SK-N-SH (cell line): ENCODE results near the gene DIS3L2.

ENCODE experiments used
- CHD2 ChIP-seq: fragments of 150-350 bp; IDR thresholded peaks from 2 replicates; pipeline ENCODE4 v1.6.1; 2018; ENCODE audit warnings: low read length; ENCODE audit not compliant: partially characterized antibody
- GATA2 ChIP-seq: sonication (generic); formaldehyde crosslinking; IDR thresholded peaks from 2 replicates; pipeline ENCODE4 v1.5.0; 2020; ENCODE audit warnings: mild to moderate bottlenecking, missing genetic modification reagents
- NFIC ChIP-seq: IDR thresholded peaks from 2 replicates; pipeline ENCODE4 v1.4.0; 2012; ENCODE audit warnings: borderline replicate concordance
- POLR2AphosphoS5 ChIP-seq: IDR thresholded peaks from 2 replicates; pipeline ENCODE4 v1.6.1; 2012; ENCODE audit warnings: low read depth, low read length
- RFX5 ChIP-seq: IDR thresholded peaks from 2 replicates; pipeline ENCODE4 v1.6.1; 2012; ENCODE audit warnings: mild to moderate bottlenecking, improper control_type of control experiment, low read length
- TAF1 ChIP-seq: IDR thresholded peaks from 2 replicates; pipeline ENCODE4 v1.6.1; 2012; ENCODE audit warnings: low read depth, mild to moderate bottlenecking, low read length, moderate library complexity, borderline replicate concordance
- TF ChIP-seq, protein P1 (sequence below): fragments of 200-600 bp; sonication (generic); IDR thresholded peaks from 2 replicates; pipeline ENCODE4 v1.6.1; 2017; ENCODE audit warnings: antibody characterized with exemption, mild to moderate bottlenecking, moderate library complexity

DNA sequence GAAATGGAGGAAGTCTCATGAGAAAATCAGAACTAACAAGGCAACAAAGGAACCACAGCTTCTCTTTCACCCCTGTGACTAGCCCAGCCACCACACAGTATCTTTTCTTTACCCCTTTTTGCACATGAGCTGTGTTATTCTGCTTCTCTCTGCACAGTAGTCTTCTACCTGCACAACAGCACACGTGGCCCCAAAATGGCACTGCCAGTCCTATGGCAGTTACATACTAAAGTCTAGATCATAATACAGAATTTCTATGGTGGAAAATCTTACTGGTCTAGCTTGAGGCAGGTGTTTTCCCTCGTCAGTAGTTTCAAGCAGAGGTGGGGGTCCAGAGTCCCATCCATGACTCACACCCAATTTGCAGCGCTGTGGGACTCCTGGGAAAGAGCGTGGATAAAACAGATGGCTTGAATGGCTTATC, 177.7 kb downstream of the DIS3L2 start:
- TF ChIP-seq RFX5 (no peak), TAF1 (no peak), POLR2AphosphoS5 (no peak), NFIC (no peak), CHD2 (no peak), GATA2 (CRISPR knock-in tag) (no peak)
- TF ChIP-seq, protein P1, sequence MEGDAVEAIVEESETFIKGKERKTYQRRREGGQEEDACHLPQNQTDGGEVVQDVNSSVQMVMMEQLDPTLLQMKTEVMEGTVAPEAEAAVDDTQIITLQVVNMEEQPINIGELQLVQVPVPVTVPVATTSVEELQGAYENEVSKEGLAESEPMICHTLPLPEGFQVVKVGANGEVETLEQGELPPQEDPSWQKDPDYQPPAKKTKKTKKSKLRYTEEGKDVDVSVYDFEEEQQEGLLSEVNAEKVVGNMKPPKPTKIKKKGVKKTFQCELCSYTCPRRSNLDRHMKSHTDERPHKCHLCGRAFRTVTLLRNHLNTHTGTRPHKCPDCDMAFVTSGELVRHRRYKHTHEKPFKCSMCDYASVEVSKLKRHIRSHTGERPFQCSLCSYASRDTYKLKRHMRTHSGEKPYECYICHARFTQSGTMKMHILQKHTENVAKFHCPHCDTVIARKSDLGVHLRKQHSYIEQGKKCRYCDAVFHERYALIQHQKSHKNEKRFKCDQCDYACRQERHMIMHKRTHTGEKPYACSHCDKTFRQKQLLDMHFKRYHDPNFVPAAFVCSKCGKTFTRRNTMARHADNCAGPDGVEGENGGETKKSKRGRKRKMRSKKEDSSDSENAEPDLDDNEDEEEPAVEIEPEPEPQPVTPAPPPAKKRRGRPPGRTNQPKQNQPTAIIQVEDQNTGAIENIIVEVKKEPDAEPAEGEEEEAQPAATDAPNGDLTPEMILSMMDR: no peak
